ENCODE results near the gene SAFB2. TPM values are rescaled to one million over a fixed set of nuclear protein-coding genes. Genes with fewer than 3 reads are reported as not detected.

SAFB2 gene
- total and polyA plus RNA-seq, 9 of the 15 experiments (the other 6 are each of a cell fraction or from before 2014, with no cell fraction given): 4.5 to 103 (median 47.3) TPM

GRCh38 chr19:5578097-5578846, 44.3 kb downstream of the SAFB2 start:
- Histone ChIP-seq H3K9me3 (replicated peaks; ENCODE audit: control insufficient read depth, insufficient read depth, low read depth, low read length) (no peaks in the 10 kb centered on the region), H3K36me3 (ENCODE audit: control insufficient read depth, insufficient read depth, low read length) (peaks cover 13% of the 10 kb centered on the region; the same call in 1 of the 3 replicates), H3K4me1 (replicated peaks in 1 of 2; ENCODE audit: control insufficient read depth in 2 of 2, insufficient read depth in 2 of 2, low read length in 2 of 2) (peaks cover 0 to 12% of the 10 kb centered on the region in 2 experiments; a peak in 3 of 5 replicates), H3K4me2 (ENCODE audit: insufficient read depth, low read length) (peak overlapping the region; percentile 46), H3K27ac (ENCODE audit: extremely low read depth, low read depth, low read length) (no peak overlapping the region; the same call in 2 of the 3 replicates), H3K4me3 (no peak overlapping the region; the same call in 1 of the 2 replicates), H3K27me3 (ENCODE audit: control insufficient read depth in 2 of 2, insufficient read depth in 2 of 2, low read length in 2 of 2) (no peaks in the 10 kb centered on the region), H3K9ac (ENCODE audit: insufficient read depth in 1 of 2, low read depth in 2 of 2, low read length in 2 of 2) (peak overlapping the region; percentile 25 to 59; a peak in 2 of 4 replicates), H3K79me2 (ENCODE audit: control insufficient read depth, insufficient read depth, low read length) (no peaks in the 10 kb centered on the region), H4K20me1 (replicated peaks; ENCODE audit: control insufficient read depth, insufficient read depth, low read length) (no peaks in the 10 kb centered on the region), H3K9me1 (ENCODE audit: control insufficient read depth, insufficient read depth, low read length) (no peaks in the 10 kb centered on the region), H2AFZ (ENCODE audit: low read depth, low read length) (peak overlapping the region; percentile 70)
- CTCF ChIA-PET (ENCODE audit: low intra/inter-chr PET ratio): interaction anchor here (0.6 to 0.8 kb wide), 4 partner anchors 208 to 845 kb away, joined by 3 to 5 read pairs (median 4); no protein-coding TSS in a partner anchor
- in situ Hi-C loops (cut with MboI) (no loop called here), intact Hi-C loops (cut with micrococcal nuclease) (loop anchor here (5.0 kb wide), 1 partner anchor 56 kb away; no protein-coding TSS in a partner anchor)
- FAIRE-seq (peak; percentile 80), ATAC-seq (peak; percentile 99), DNase-seq (ENCODE audit: extremely low read depth in 1 of 4, low spot score in 3 of 4) (peak; percentile 78 to 90 (median 88))
- no TSS peak for BruUV-seq (replicated peaks)
- POLR2A ChIA-PET: interaction anchor here (0.8 kb wide), 1 partner anchor 14 kb away, joined by 5 read pairs; no protein-coding TSS in a partner anchor
- 21% methylated on average over 19 of the region's 28 CpGs for WGBS (ENCODE audit: insufficient coverage, low coverage, missing lambda C conversion rate)
- TF ChIP-seq, protein P1, sequence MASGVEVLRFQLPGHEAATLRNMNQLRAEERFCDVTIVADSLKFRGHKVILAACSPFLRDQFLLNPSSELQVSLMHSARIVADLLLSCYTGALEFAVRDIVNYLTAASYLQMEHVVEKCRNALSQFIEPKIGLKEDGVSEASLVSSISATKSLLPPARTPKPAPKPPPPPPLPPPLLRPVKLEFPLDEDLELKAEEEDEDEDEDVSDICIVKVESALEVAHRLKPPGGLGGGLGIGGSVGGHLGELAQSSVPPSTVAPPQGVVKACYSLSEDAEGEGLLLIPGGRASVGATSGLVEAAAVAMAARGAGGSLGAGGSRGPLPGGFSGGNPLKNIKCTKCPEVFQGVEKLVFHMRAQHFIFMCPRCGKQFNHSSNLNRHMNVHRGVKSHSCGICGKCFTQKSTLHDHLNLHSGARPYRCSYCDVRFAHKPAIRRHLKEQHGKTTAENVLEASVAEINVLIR (CRISPR knock-in tag; IDR thresholded peaks at IDR 0.05): no peak
- TF ChIP-seq DNMT1 (IDR thresholded peaks at IDR 0.05) (no peak), ELF2 (CRISPR knock-in tag; IDR thresholded peaks at IDR 0.05) (no peak), ZKSCAN1 (IDR thresholded peaks at IDR 0.05; ENCODE audit: low read depth, low read length) (0 out of 2 replicates have a peak, but pooled peaks have one; percentile 36), MTA3 (IDR thresholded peaks at IDR 0.05; ENCODE audit: borderline replicate concordance) (0 out of 2 replicates have a peak, but pooled peaks have one; percentile 51), XRCC3 (IDR thresholded peaks at IDR 0.05) (no peak), CREB1 (IDR thresholded peaks at IDR 0.05) (no peak), CREB1 (CRISPR knock-in tag; IDR thresholded peaks at IDR 0.05) (no peak), GTF2A2 (tag; IDR thresholded peaks at IDR 0.05) (no peak), U2AF2 (optimal IDR thresholded peaks at IDR 0.05; ENCODE audit: low read depth, low read length) (no peak), JUNB (CRISPR knock-in tag; conservative IDR thresholded peaks at IDR 0.05) (no peak)
- TF ChIP-seq, protein P2, sequence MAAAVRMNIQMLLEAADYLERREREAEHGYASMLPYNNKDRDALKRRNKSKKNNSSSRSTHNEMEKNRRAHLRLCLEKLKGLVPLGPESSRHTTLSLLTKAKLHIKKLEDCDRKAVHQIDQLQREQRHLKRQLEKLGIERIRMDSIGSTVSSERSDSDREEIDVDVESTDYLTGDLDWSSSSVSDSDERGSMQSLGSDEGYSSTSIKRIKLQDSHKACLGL (CRISPR knock-in tag; IDR thresholded peaks at IDR 0.05; ENCODE audit: borderline replicate concordance, poor library complexity, severe bottlenecking): no peak
- TF ChIP-seq, protein P3, sequence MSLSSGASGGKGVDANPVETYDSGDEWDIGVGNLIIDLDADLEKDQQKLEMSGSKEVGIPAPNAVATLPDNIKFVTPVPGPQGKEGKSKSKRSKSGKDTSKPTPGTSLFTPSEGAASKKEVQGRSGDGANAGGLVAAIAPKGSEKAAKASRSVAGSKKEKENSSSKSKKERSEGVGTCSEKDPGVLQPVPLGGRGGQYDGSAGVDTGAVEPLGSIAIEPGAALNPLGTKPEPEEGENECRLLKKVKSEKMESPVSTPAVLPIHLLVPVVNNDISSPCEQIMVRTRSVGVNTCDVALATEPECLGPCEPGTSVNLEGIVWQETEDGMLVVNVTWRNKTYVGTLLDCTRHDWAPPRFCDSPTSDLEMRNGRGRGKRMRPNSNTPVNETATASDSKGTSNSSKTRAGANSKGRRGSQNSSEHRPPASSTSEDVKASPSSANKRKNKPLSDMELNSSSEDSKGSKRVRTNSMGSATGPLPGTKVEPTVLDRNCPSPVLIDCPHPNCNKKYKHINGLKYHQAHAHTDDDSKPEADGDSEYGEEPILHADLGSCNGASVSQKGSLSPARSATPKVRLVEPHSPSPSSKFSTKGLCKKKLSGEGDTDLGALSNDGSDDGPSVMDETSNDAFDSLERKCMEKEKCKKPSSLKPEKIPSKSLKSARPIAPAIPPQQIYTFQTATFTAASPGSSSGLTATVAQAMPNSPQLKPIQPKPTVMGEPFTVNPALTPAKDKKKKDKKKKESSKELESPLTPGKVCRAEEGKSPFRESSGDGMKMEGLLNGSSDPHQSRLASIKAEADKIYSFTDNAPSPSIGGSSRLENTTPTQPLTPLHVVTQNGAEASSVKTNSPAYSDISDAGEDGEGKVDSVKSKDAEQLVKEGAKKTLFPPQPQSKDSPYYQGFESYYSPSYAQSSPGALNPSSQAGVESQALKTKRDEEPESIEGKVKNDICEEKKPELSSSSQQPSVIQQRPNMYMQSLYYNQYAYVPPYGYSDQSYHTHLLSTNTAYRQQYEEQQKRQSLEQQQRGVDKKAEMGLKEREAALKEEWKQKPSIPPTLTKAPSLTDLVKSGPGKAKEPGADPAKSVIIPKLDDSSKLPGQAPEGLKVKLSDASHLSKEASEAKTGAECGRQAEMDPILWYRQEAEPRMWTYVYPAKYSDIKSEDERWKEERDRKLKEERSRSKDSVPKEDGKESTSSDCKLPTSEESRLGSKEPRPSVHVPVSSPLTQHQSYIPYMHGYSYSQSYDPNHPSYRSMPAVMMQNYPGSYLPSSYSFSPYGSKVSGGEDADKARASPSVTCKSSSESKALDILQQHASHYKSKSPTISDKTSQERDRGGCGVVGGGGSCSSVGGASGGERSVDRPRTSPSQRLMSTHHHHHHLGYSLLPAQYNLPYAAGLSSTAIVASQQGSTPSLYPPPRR (CRISPR knock-in tag; IDR thresholded peaks at IDR 0.05; ENCODE audit: borderline replicate concordance): 0 out of 2 replicates have a peak, but pooled peaks have one; percentile 33
- TF ChIP-seq, protein P4, sequence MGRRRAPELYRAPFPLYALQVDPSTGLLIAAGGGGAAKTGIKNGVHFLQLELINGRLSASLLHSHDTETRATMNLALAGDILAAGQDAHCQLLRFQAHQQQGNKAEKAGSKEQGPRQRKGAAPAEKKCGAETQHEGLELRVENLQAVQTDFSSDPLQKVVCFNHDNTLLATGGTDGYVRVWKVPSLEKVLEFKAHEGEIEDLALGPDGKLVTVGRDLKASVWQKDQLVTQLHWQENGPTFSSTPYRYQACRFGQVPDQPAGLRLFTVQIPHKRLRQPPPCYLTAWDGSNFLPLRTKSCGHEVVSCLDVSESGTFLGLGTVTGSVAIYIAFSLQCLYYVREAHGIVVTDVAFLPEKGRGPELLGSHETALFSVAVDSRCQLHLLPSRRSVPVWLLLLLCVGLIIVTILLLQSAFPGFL (CRISPR knock-in tag; IDR thresholded peaks at IDR 0.05): no peak

Data from K562 (cell line).